ENCODE data around the gene GSTT4.
"Not testable (repeated sequence)": the region's sequence is repeated elsewhere in the genome, so short reads cannot be mapped to it uniquely, and the experiment has no call there.

The GSTT4 gene

GRCh38 chr22:23951383-23951782 lies 53.9 kb downstream of the GSTT4 start:
- H3K9me3 ChIP-seq (ENCODE audit: control insufficient read depth, insufficient read depth, low read length); H3K27ac ChIP-seq (ENCODE audit: low read depth, low read length); H3K36me3 ChIP-seq (ENCODE audit: control insufficient read depth, insufficient read depth, low read length); H3K9ac ChIP-seq (ENCODE audit: low read depth, low read length); H3K27me3 ChIP-seq (ENCODE audit: control insufficient read depth, insufficient read depth, low read length); H3K4me3 ChIP-seq (ENCODE audit: low read depth, low read length): not testable (repeated sequence)
- peaks cover 13% of the 10 kb centered on the region for H3K4me1 ChIP-seq (ENCODE audit: control insufficient read depth, insufficient read depth, low read length)

- not testable (repeated sequence) for H3K9ac ChIP-seq (ENCODE audit: low read depth, low read length); H3K4me3 ChIP-seq (ENCODE audit: low read depth, low read length); H3K4me1 ChIP-seq (ENCODE audit: control insufficient read depth, insufficient read depth, low read length); H3K9me3 ChIP-seq (ENCODE audit: control insufficient read depth, insufficient read depth, low read length); H3K27me3 ChIP-seq (ENCODE audit: control insufficient read depth, insufficient read depth, low read length); H3K36me3 ChIP-seq (ENCODE audit: control insufficient read depth, insufficient read depth, low read length); H3K27ac ChIP-seq (ENCODE audit: low read depth, low read length)
Observed at GRCh38 chr22:23949764-23950163, 55.5 kb downstream of the GSTT4 start.

All from HUES48 (cell line).